T-helper 1 cell treated with Interleukin-12 subunit alpha and Interleukin-12 subunit beta and Interleukin-4 antibody, amounts not matched to agents 30 μg/mL and 1 μg/mL, for 36 hours (primary cell): ENCODE results near the gene XG.
"Not testable (repeated sequence)": the region's sequence is repeated elsewhere in the genome, so short reads cannot be mapped to it uniquely, and the experiment has no call there.

Source experiments
- H3K27ac Mint-ChIP-seq: one replicate; pipeline ENCODE4 v1.8.0; 2021; ENCODE audit warnings: mild to moderate bottlenecking, mixed read lengths
- H3K27me3 Mint-ChIP-seq: one replicate; pipeline ENCODE4 v1.8.0; 2021; ENCODE audit warnings: low read depth, mixed read lengths
- H3K36me3 Mint-ChIP-seq: one replicate; pipeline ENCODE4 v1.8.0; 2021; ENCODE audit warnings: low read depth, mixed read lengths
- H3K4me1 Mint-ChIP-seq: one replicate; pipeline ENCODE4 v1.8.0; 2021; ENCODE audit warnings: low read depth, mixed read lengths
- H3K4me3 Mint-ChIP-seq: one replicate; pipeline ENCODE4 v1.8.0; 2021; ENCODE audit warnings: mild to moderate bottlenecking, moderate library complexity, mixed read lengths
- H3K9me3 Mint-ChIP-seq: one replicate; pipeline ENCODE4 v1.8.0; 2021; ENCODE audit warnings: mixed read lengths

XG gene

GRCh38 chrX:2781226-2781571 is 29.4 kb downstream of the XG start:
- Mint-ChIP-seq H3K4me1 (no peaks in the 10 kb centered on the region), H3K9me3 (no peaks in the 10 kb centered on the region), H3K36me3 (no peaks in the 10 kb centered on the region), H3K27me3 (peaks cover 4% of the 10 kb centered on the region), H3K27ac (no peak overlapping the region), H3K4me3 (no peak overlapping the region)

GRCh38 chrX:2781698-2782097 is 29.9 kb downstream of the XG start:
- no peak overlapping the region for H3K27ac Mint-ChIP-seq
- H3K4me1 Mint-ChIP-seq, result no peaks in the 10 kb centered on the region
- no peaks in the 10 kb centered on the region for H3K9me3 Mint-ChIP-seq
- H3K4me3 Mint-ChIP-seq, result no peak overlapping the region
- H3K27me3 Mint-ChIP-seq, result peaks cover 4% of the 10 kb centered on the region
- H3K36me3 Mint-ChIP-seq, result no peaks in the 10 kb centered on the region

- peaks cover 4% of the 10 kb centered on the region for H3K27me3 Mint-ChIP-seq
- H3K9me3 Mint-ChIP-seq, result no peaks in the 10 kb centered on the region
- H3K4me3 Mint-ChIP-seq, result no peak overlapping the region
- no peaks in the 10 kb centered on the region for H3K4me1 Mint-ChIP-seq
- H3K27ac Mint-ChIP-seq, result no peak overlapping the region
- H3K36me3 Mint-ChIP-seq, result no peaks in the 10 kb centered on the region
Observed at GRCh38 chrX:2782171-2782570, 30.3 kb downstream of the XG start.

GRCh38 chrX:2782778-2783177 is 30.9 kb downstream of the XG start:
- Mint-ChIP-seq H3K27me3 (peaks cover 4% of the 10 kb centered on the region), H3K36me3 (no peaks in the 10 kb centered on the region), H3K9me3 (no peaks in the 10 kb centered on the region), H3K4me3 (no peak overlapping the region), H3K4me1 (no peaks in the 10 kb centered on the region), H3K27ac (no peak overlapping the region)

- H3K4me3 Mint-ChIP-seq, result no peak overlapping the region
- H3K36me3 Mint-ChIP-seq, result no peaks in the 10 kb centered on the region
- H3K9me3 Mint-ChIP-seq, result no peaks in the 10 kb centered on the region
- no peak overlapping the region for H3K27ac Mint-ChIP-seq
- no peaks in the 10 kb centered on the region for H3K4me1 Mint-ChIP-seq
- H3K27me3 Mint-ChIP-seq, result peaks cover 4% of the 10 kb centered on the region
Observed at GRCh38 chrX:2784026-2784425, 32.2 kb downstream of the XG start.

GRCh38 chrX:2785538-2785937 is 33.7 kb downstream of the XG start:
- H3K36me3 Mint-ChIP-seq, result no peaks in the 10 kb centered on the region
- no peaks in the 10 kb centered on the region for H3K27me3 Mint-ChIP-seq
- H3K9me3 Mint-ChIP-seq, result no peaks in the 10 kb centered on the region
- no peaks in the 10 kb centered on the region for H3K4me1 Mint-ChIP-seq
- H3K27ac Mint-ChIP-seq, result no peak overlapping the region
- H3K4me3 Mint-ChIP-seq, result no peak overlapping the region

GRCh38 chrX:2788980-2789379 is 37.1 kb downstream of the XG start:
- H3K4me3 Mint-ChIP-seq, result no peak overlapping the region
- H3K9me3 Mint-ChIP-seq, result no peaks in the 10 kb centered on the region
- H3K36me3 Mint-ChIP-seq, result no peaks in the 10 kb centered on the region
- H3K27me3 Mint-ChIP-seq, result no peaks in the 10 kb centered on the region
- no peaks in the 10 kb centered on the region for H3K4me1 Mint-ChIP-seq
- no peak overlapping the region for H3K27ac Mint-ChIP-seq

- no peak overlapping the region for H3K27ac Mint-ChIP-seq
- no peaks in the 10 kb centered on the region for H3K4me1 Mint-ChIP-seq
- H3K36me3 Mint-ChIP-seq, result no peaks in the 10 kb centered on the region
- no peaks in the 10 kb centered on the region for H3K9me3 Mint-ChIP-seq
- H3K4me3 Mint-ChIP-seq, result no peak overlapping the region
- H3K27me3 Mint-ChIP-seq, result no peaks in the 10 kb centered on the region
Observed at GRCh38 chrX:2789569-2789968, 37.7 kb downstream of the XG start.

GRCh38 chrX:2793752-2794151 is 41.9 kb downstream of the XG start:
- H3K36me3 Mint-ChIP-seq, result no peaks in the 10 kb centered on the region

GRCh38 chrX:2794336-2794735 is 42.5 kb downstream of the XG start:
- Mint-ChIP-seq H3K27me3 (no peaks in the 10 kb centered on the region), H3K36me3 (no peaks in the 10 kb centered on the region), H3K9me3 (no peaks in the 10 kb centered on the region), H3K4me1 (no peaks in the 10 kb centered on the region), H3K27ac (no peak overlapping the region), H3K4me3 (no peak overlapping the region)

More at GRCh38 chrX:2793752-2794151, 41.9 kb downstream of the XG start:
- H3K27me3 Mint-ChIP-seq, result no peaks in the 10 kb centered on the region
- no peaks in the 10 kb centered on the region for H3K9me3 Mint-ChIP-seq
- H3K4me1 Mint-ChIP-seq, result no peaks in the 10 kb centered on the region
- no peak overlapping the region for H3K27ac Mint-ChIP-seq
- H3K4me3 Mint-ChIP-seq, result no peak overlapping the region

GRCh38 chrX:2796808-2797207 is 45.0 kb downstream of the XG start:
- H3K27me3 Mint-ChIP-seq, H3K4me3 Mint-ChIP-seq, H3K27ac Mint-ChIP-seq, H3K36me3 Mint-ChIP-seq, H3K9me3 Mint-ChIP-seq, H3K4me1 Mint-ChIP-seq: not testable (repeated sequence)

GRCh38 chrX:2799369-2799768 is 47.5 kb downstream of the XG start:
- Mint-ChIP-seq H3K36me3 (no peaks in the 10 kb centered on the region), H3K4me3 (no peak overlapping the region), H3K27me3 (no peaks in the 10 kb centered on the region), H3K27ac (no peak overlapping the region), H3K9me3 (no peaks in the 10 kb centered on the region), H3K4me1 (no peaks in the 10 kb centered on the region)

GRCh38 chrX:2799980-2800379 is 48.1 kb downstream of the XG start:
- H3K36me3 Mint-ChIP-seq, H3K9me3 Mint-ChIP-seq, H3K27me3 Mint-ChIP-seq, H3K27ac Mint-ChIP-seq, H3K4me1 Mint-ChIP-seq, H3K4me3 Mint-ChIP-seq: not testable (repeated sequence)

- H3K4me3 Mint-ChIP-seq, result no peak overlapping the region
- no peak overlapping the region for H3K27ac Mint-ChIP-seq
- no peaks in the 10 kb centered on the region for H3K27me3 Mint-ChIP-seq
- H3K4me1 Mint-ChIP-seq, result no peaks in the 10 kb centered on the region
- no peaks in the 10 kb centered on the region for H3K36me3 Mint-ChIP-seq
- no peaks in the 10 kb centered on the region for H3K9me3 Mint-ChIP-seq
Observed at GRCh38 chrX:2801223-2801622, 49.4 kb downstream of the XG start.

GRCh38 chrX:2802376-2803090 is 50.7 kb downstream of the XG start:
- H3K27me3 Mint-ChIP-seq, H3K4me3 Mint-ChIP-seq, H3K9me3 Mint-ChIP-seq, H3K36me3 Mint-ChIP-seq, H3K4me1 Mint-ChIP-seq, H3K27ac Mint-ChIP-seq: not testable (repeated sequence)

GRCh38 chrX:2803486-2803885 is 51.6 kb downstream of the XG start:
- not testable (repeated sequence) for H3K4me3 Mint-ChIP-seq, H3K27ac Mint-ChIP-seq, H3K27me3 Mint-ChIP-seq, H3K9me3 Mint-ChIP-seq, H3K4me1 Mint-ChIP-seq, H3K36me3 Mint-ChIP-seq
